Measurements from ENCODE around the gene NRG2. TPM values are rescaled to one million over a fixed set of nuclear protein-coding genes. Genes with fewer than 3 reads are reported as not detected.

NRG2 gene
- total RNA-seq, 4 donors from 2014 or later, result 4.5 to 7.0 (median 5.4) TPM

GRCh38 chr5:139976703-139977102, 66.4 kb downstream of the NRG2 start:
- H3K4me3 ChIP-seq, result no peak overlapping the region
- H3K4me1 ChIP-seq, result no peaks in the 10 kb centered on the region
- H3K9me3 ChIP-seq, result no peaks in the 10 kb centered on the region
- H3K36me3 ChIP-seq, result no peaks in the 10 kb centered on the region
- H3K27me3 ChIP-seq, result peaks cover 9% of the 10 kb centered on the region
- H3K27ac ChIP-seq, result no peak overlapping the region
- no peak for DNase-seq (ENCODE audit: low spot score in 2 of 2)
- no peak for TF ChIP-seq EP300 (IDR thresholded peaks at IDR 0.05)
- no peak for TF ChIP-seq POLR2AphosphoS5 (IDR thresholded peaks at IDR 0.05)
- TF ChIP-seq POLR2A (IDR thresholded peaks at IDR 0.05), result no peak
- no peak for TF ChIP-seq CTCF (IDR thresholded peaks at IDR 0.05)
- WGBS, result 88% methylated on average over 1 of the region's 1 CpG

- 65% methylated on average over 1 of the region's 1 CpG for WGBS
- H3K4me3 ChIP-seq, result no peak overlapping the region
Observed at GRCh38 chr5:139975942-139976341, 67.2 kb downstream of the NRG2 start.

GRCh38 chr5:139975306-139975705, 67.8 kb downstream of the NRG2 start:
- H3K27me3 ChIP-seq, result peaks cover 6% of the 10 kb centered on the region
- no peak overlapping the region for H3K4me3 ChIP-seq
- TF ChIP-seq POLR2AphosphoS5 (IDR thresholded peaks at IDR 0.05), result no peak
- no peak for TF ChIP-seq CTCF (IDR thresholded peaks at IDR 0.05)
- TF ChIP-seq POLR2A (IDR thresholded peaks at IDR 0.05), result no peak
- no peaks in the 10 kb centered on the region for H3K9me3 ChIP-seq
- 90% methylated on average over 3 of the region's 3 CpGs for WGBS
- no peaks in the 10 kb centered on the region for H3K4me1 ChIP-seq
- no peaks in the 10 kb centered on the region for H3K36me3 ChIP-seq
- no peak overlapping the region for H3K27ac ChIP-seq
- peak in 1 of 2 donors; percentile 60 for DNase-seq (ENCODE audit: low spot score in 2 of 2)

More at GRCh38 chr5:139975942-139976341, 67.2 kb downstream of the NRG2 start:
- H3K4me1 ChIP-seq, result no peaks in the 10 kb centered on the region
- no peak overlapping the region for H3K27ac ChIP-seq
- TF ChIP-seq POLR2A (IDR thresholded peaks at IDR 0.05) (no peak), EP300 (IDR thresholded peaks at IDR 0.05) (no peak), CTCF (IDR thresholded peaks at IDR 0.05) (no peak), POLR2AphosphoS5 (IDR thresholded peaks at IDR 0.05) (no peak)
- no peak for DNase-seq (ENCODE audit: low spot score in 2 of 2)
- peaks cover 6% of the 10 kb centered on the region for H3K27me3 ChIP-seq
- no peaks in the 10 kb centered on the region for H3K9me3 ChIP-seq
- no peaks in the 10 kb centered on the region for H3K36me3 ChIP-seq

- Histone ChIP-seq H3K36me3 (no peaks in the 10 kb centered on the region), H3K9me3 (no peaks in the 10 kb centered on the region)
- WGBS, result 78% methylated on average over 6 of the region's 6 CpGs
Observed at GRCh38 chr5:139974661-139975060, 68.4 kb downstream of the NRG2 start.

GRCh38 chr5:139971202-139971725, 71.8 kb downstream of the NRG2 start:
- 58% methylated on average over 4 of the region's 4 CpGs for WGBS
- peaks cover 6% of the 10 kb centered on the region for H3K4me1 ChIP-seq

More at GRCh38 chr5:139974661-139975060, 68.4 kb downstream of the NRG2 start:
- peak in 1 of 2 donors; percentile 55 for DNase-seq (ENCODE audit: low spot score in 2 of 2)
- H3K4me3 ChIP-seq, result no peak overlapping the region
- peaks cover 6% of the 10 kb centered on the region for H3K27me3 ChIP-seq
- TF ChIP-seq CTCF (IDR thresholded peaks at IDR 0.05) (no peak), POLR2AphosphoS5 (IDR thresholded peaks at IDR 0.05) (no peak), POLR2A (IDR thresholded peaks at IDR 0.05) (no peak), EP300 (IDR thresholded peaks at IDR 0.05) (no peak)
- no peaks in the 10 kb centered on the region for H3K4me1 ChIP-seq
- H3K27ac ChIP-seq, result no peak overlapping the region

More at GRCh38 chr5:139971202-139971725, 71.8 kb downstream of the NRG2 start:
- no peak overlapping the region for H3K4me3 ChIP-seq
- DNase-seq (ENCODE audit: low spot score in 2 of 2), result no peak
- TF ChIP-seq POLR2A (IDR thresholded peaks at IDR 0.05) (no peak), POLR2AphosphoS5 (IDR thresholded peaks at IDR 0.05) (no peak), CTCF (IDR thresholded peaks at IDR 0.05) (no peak)
- no peaks in the 10 kb centered on the region for H3K36me3 ChIP-seq
- H3K27ac ChIP-seq, result no peak overlapping the region
- no peaks in the 10 kb centered on the region for H3K27me3 ChIP-seq
- no peaks in the 10 kb centered on the region for H3K9me3 ChIP-seq
